Suprapubic skin (tissue), 4 donors: ENCODE results near the gene SSTR4.

Experiments
- CTCF ChIP-seq, 2 donors: fragments of 200-600 bp in 1 of 2; fragments of 450-650 bp in 1 of 2; sonication (generic) in 1 of 2; IDR thresholded peaks; one replicate each; pipeline ENCODE4 v1.5.1; 2016 to 2019; ENCODE audit warnings: antibody characterized with exemption in 2 of 2, mild to moderate bottlenecking in 1 of 2, moderate library complexity in 1 of 2
- EP300 ChIP-seq: sonication (generic); formaldehyde crosslinking; IDR thresholded peaks from one replicate; pipeline ENCODE4 v1.6.1; 2017; ENCODE audit warnings: antibody characterized with exemption
- POLR2A ChIP-seq, 2 donors: fragments of 450-650 bp; IDR thresholded peaks; one replicate each; pipeline ENCODE4 v1.6.1; 2017; ENCODE audit warnings: antibody characterized with exemption in 2 of 2, mild to moderate bottlenecking in 2 of 2, moderate library complexity in 2 of 2
- POLR2AphosphoS5 ChIP-seq, 3 donors: sonication (generic); formaldehyde crosslinking; IDR thresholded peaks; one replicate each; pipeline ENCODE4 v1.6.1; 2017; ENCODE audit warnings: antibody characterized with exemption in 3 of 3

- no peak for TF ChIP-seq POLR2A (IDR thresholded peaks at IDR 0.05)
- TF ChIP-seq EP300: no peak
- no peak for TF ChIP-seq CTCF (IDR thresholded peaks at IDR 0.05)
- no peak for TF ChIP-seq POLR2AphosphoS5 (IDR thresholded peaks at IDR 0.05)
Observed at GRCh38 chr20:23046431-23046830, 11.3 kb downstream of the SSTR4 start.
